OCI-LY7 (cell line): ENCODE data around the gene CHRNB4. TPM values are rescaled to one million over a fixed set of nuclear protein-coding genes. Genes with fewer than 3 reads are reported as not detected.
A peak's percentile ranks its signal among the peaks of the same experiment; 100 is the strongest.

Experiments
- BruUV-seq: library from RNA; stranded (reverse); fragments of 400-500 nt; replicated peaks from 2 replicates; lab custom pipeline; 2021; lab: Mats Ljungman, UMichigan
- CTCF ChIA-PET: fragments of 300-600 bp; sonication (Branson Sonifier 250); formaldehyde crosslinking; loops from one replicate; lab custom pipeline; 2022; ENCODE audit warnings: antibody characterized with exemption; ENCODE audit not compliant: unreplicated experiment; lab: Charles Lee
- POLR2A ChIA-PET: fragments of 300-600 bp; sonication (Branson Sonifier 250); formaldehyde crosslinking; loops from one replicate; lab custom pipeline; 2022; ENCODE audit warnings: antibody characterized with exemption; lab: Charles Lee
- DNase-seq: peaks from one replicate; pipeline ENCODE4 v3.0.0-alpha.2; 2015; ENCODE audit warnings: low spot score
- H2AFZ ChIP-seq: fragments of 200-600 bp; sonication (generic), shearing (Covaris generic); 2 replicates; pipeline ENCODE4 v1.6.1; 2014; ENCODE audit warnings: mild to moderate bottlenecking, antibody characterized with exemption, low read length, moderate library complexity
- H3K27ac ChIP-seq: fragments of 200-600 bp; sonication (generic); 2 replicates; pipeline ENCODE4 v1.5.1; 2014; ENCODE audit warnings: mixed run types, low read depth, mild to moderate bottlenecking, moderate library complexity, low read length, inconsistent platforms; ENCODE audit not compliant: poor library complexity, severe bottlenecking
- H3K36me3 ChIP-seq: fragments of 200-600 bp; sonication (generic); 2 replicates; pipeline ENCODE4 v1.6.1; 2014; ENCODE audit warnings: mild to moderate bottlenecking, antibody characterized with exemption, low read length, moderate library complexity, mixed read lengths; ENCODE audit not compliant: insufficient read depth
- H3K4me1 ChIP-seq: fragments of 200-600 bp; sonication (generic); 2 replicates; pipeline ENCODE4 v1.5.1; 2014; ENCODE audit warnings: mild to moderate bottlenecking, low read length; ENCODE audit not compliant: insufficient read depth, poor library complexity, severe bottlenecking
- H3K4me2 ChIP-seq: fragments of 200-600 bp; sonication (generic); 2 replicates; pipeline ENCODE4 v1.6.1; 2014; ENCODE audit warnings: mild to moderate bottlenecking, low read length
- H3K4me3 ChIP-seq: fragments of 200-600 bp; sonication (generic); 2 replicates; pipeline ENCODE4 v1.5.1; 2014; ENCODE audit warnings: mild to moderate bottlenecking, low read depth, low read length; ENCODE audit not compliant: poor library complexity, severe bottlenecking
- H3K79me2 ChIP-seq: fragments of 200-600 bp; sonication (generic); 2 replicates; pipeline ENCODE4 v1.6.1; 2016; ENCODE audit warnings: low read depth, mild to moderate bottlenecking, low read length, moderate library complexity, mixed read lengths; ENCODE audit not compliant: insufficient read depth
- H3K9me2 ChIP-seq: fragments of 200-600 bp; sonication (generic); 2 replicates; pipeline ENCODE4 v1.6.1; 2016; ENCODE audit warnings: mild to moderate bottlenecking, low read length, mixed read lengths; ENCODE audit not compliant: insufficient read depth
- H3K9me3 ChIP-seq: fragments of 200-600 bp; sonication (generic); 2 replicates; pipeline ENCODE4 v1.6.1; 2014; ENCODE audit warnings: mild to moderate bottlenecking, mixed run types, low read length, mixed read lengths
- H4K20me1 ChIP-seq: fragments of 200-600 bp; sonication (generic); 2 replicates; pipeline ENCODE4 v1.6.1; 2014; ENCODE audit warnings: mild to moderate bottlenecking, antibody characterized with exemption, low read length, moderate library complexity, mixed read lengths; ENCODE audit not compliant: insufficient read depth
- CTCF ChIP-seq: fragments of 200-600 bp; sonication (generic); conservative IDR thresholded peaks from 2 replicates; pipeline ENCODE4 v1.5.1; 2014; ENCODE audit warnings: mild to moderate bottlenecking, antibody characterized with exemption, low read length, moderate library complexity, mixed read lengths
- EZH2phosphoT487 ChIP-seq: fragments of 200-600 bp; sonication (generic); IDR thresholded peaks from 2 replicates; pipeline ENCODE4 v1.6.1; 2018; ENCODE audit warnings: low read depth, borderline replicate concordance, mild to moderate bottlenecking, mixed run types, antibody characterized with exemption, low read length, moderate library complexity, mixed read lengths
- intact Hi-C: fragments of 100-400 bp; cut with micrococcal nuclease; formaldehyde crosslinking; loops from one replicate; pipeline ENCODE4 v1.10.0; 2022; ENCODE audit not compliant: unreplicated experiment
- total RNA-seq, 2 experiments: library from RNA; depleted of rRNA in 1 of 2; stranded (reverse); fragments of >200 nt in 1 of 2; shearing (Covaris generic) in 1 of 2; gene quantifications; 2 replicates each; pipeline ENCODE4 v1.2.3, GENCODE V29; 2014 to 2022

The CHRNB4 gene
- total RNA-seq, 2 experiments from 2014 or later: not detected

DNA sequence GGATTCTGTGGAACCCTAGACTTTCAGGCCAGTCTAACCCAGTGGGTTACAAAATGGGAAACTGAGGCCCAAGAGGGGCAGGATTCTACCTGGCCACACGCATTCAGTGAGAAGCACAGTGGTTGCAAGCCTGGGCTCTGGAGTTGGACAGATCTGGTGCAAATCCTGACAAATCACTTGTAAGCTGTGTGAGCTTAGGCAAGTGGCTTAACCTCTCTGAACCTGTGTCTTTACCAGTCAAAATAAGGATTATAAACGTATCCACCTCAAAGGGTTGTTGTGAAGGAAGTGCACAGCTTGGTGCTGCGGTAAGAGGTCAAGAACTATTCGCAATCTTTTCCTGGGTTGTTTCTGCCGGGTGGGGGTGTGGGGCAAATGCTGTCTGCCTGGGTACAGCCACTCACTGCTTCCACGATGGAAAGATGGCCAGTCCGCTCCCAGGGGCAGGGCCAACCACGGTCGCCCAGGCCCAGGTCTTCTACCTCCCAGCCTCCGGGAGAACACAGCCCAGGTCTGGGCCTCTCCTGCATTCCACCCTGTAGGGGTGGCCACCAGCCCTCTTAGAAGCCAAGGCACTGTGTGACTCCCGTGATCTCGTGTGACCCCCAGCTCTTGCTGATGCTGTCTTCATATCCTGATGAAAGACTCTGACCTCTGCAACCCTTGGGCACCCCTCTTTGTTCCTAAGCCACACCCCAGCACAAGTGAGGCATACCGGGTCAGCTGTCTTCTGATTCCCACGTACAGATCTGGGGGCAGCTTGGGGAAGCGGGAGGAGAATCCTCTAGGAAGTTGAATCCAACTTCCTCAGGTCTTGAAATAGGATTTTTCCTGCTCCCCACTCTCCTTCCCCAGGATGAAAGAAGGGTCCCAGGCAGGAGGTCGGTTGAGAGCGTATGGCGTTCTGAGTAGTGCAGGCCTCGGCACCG lies 21.7 kb downstream of the CHRNB4 start:
- TF ChIP-seq EZH2phosphoT487 (no peak), CTCF (no peak)
- CTCF ChIA-PET: no interaction called here
- H3K79me2 ChIP-seq: no peaks in the 10 kb centered on the region
- no TSS peak for BruUV-seq
- H3K9me2 ChIP-seq: no peaks in the 10 kb centered on the region
- DNase-seq: no peak
- POLR2A ChIA-PET: no interaction called here
- no peak overlapping the region for H3K4me2 ChIP-seq
- intact Hi-C loops: loop anchor here (5.0 kb wide), 1 partner anchor 312 kb away; no protein-coding TSS in a partner anchor
- H2AFZ ChIP-seq: no peak overlapping the region
- no peak overlapping the region for H3K27ac ChIP-seq
- H3K4me3 ChIP-seq: no peak overlapping the region
- no peaks in the 10 kb centered on the region for H3K9me3 ChIP-seq
- H3K4me1 ChIP-seq: no peaks in the 10 kb centered on the region
- H3K36me3 ChIP-seq: no peaks in the 10 kb centered on the region
- no peaks in the 10 kb centered on the region for H4K20me1 ChIP-seq

GRCh38 chr15:78618490-78618934 lies 22.5 kb downstream of the CHRNB4 start:
- peak; percentile 83 for DNase-seq
- Histone ChIP-seq H3K4me1 (no peaks in the 10 kb centered on the region), H3K79me2 (no peaks in the 10 kb centered on the region), H4K20me1 (no peaks in the 10 kb centered on the region), H2AFZ (no peak overlapping the region), H3K9me3 (no peaks in the 10 kb centered on the region), H3K4me2 (no peak overlapping the region), H3K4me3 (no peak overlapping the region), H3K36me3 (no peaks in the 10 kb centered on the region), H3K9me2 (no peaks in the 10 kb centered on the region), H3K27ac (no peak overlapping the region)
- peak; percentile 96 for TF ChIP-seq CTCF
- no peak for TF ChIP-seq EZH2phosphoT487
- intact Hi-C loops: loop anchor here (1.0 to 5.0 kb wide), 3 partner anchors 91 to 311 kb away; no protein-coding TSS in a partner anchor
- BruUV-seq: no TSS peak
- ChIA-PET POLR2A (no interaction called here), CTCF (no interaction called here)

DNA sequence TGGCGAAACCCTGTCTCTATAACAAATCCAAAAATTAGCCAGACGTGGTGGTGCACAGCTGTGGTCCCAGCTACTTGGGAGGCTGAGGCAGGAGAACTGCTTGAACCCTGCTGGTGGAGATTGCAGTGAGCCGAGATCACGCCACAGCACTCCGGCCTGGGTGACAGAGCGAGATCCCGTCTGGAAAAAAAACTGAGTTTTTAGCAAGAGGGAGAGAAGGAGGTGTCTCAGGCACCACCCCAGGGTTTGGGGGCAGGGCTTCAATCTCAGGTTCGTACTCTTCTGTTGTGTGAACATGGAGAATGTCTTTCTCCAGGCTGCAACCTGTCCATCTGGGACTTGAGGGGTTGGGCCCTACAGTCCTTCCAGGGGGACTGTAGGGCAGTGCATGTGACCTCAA lies 22.9 kb downstream of the CHRNB4 start:
- no peaks in the 10 kb centered on the region for H3K9me2 ChIP-seq
- no TSS peak for BruUV-seq
- ChIA-PET CTCF (no interaction called here), POLR2A (no interaction called here)
- intact Hi-C loops: loop anchor here (1.0 to 5.0 kb wide), 3 partner anchors 91 to 311 kb away; no protein-coding TSS in a partner anchor
- no peaks in the 10 kb centered on the region for H3K79me2 ChIP-seq
- no peak for DNase-seq
- H3K4me3 ChIP-seq: no peak overlapping the region
- TF ChIP-seq EZH2phosphoT487 (no peak), CTCF (no peak)
- no peaks in the 10 kb centered on the region for H3K9me3 ChIP-seq
- no peaks in the 10 kb centered on the region for H3K36me3 ChIP-seq
- no peak overlapping the region for H3K4me2 ChIP-seq
- H4K20me1 ChIP-seq: no peaks in the 10 kb centered on the region
- H3K4me1 ChIP-seq: no peaks in the 10 kb centered on the region
- no peak overlapping the region for H3K27ac ChIP-seq
- H2AFZ ChIP-seq: no peak overlapping the region
